HG03460 (cell line): ENCODE measurements around the gene TMEM263.

Experiments used
- ATAC-seq: cut with Tn5 transposase; IDR thresholded peaks from one replicate; pipeline ENCODE4 v1.9.1; 2021; ENCODE audit not compliant: unreplicated experiment

Gene TMEM263

DNA sequence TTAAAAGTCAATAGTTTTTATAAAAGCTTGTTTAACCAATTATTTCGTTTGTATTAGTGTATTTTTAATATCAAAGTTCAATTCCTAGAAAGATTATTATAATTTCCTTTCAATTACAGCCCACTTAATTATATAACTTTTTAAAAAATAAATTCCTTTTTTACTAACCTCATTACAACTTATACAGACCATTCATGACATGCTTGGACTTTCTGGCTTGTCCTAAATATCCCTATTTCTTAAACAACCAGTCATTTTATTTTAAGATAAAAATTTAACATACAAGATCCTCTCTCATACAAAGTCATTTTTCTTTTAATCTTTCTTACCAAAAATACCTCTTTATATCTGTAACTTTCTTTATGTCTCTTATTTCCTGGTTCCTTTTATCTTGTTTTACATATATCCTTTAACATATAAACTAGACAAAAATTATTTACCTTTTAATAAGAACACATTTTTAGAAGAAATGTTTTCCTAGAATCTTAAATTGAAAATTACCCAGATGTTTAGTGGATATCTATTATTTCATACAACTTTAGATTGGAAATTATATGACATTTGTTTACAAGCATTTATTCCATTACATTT, 10.4 kb upstream of the TMEM263 start:
- no peak for ATAC-seq

GRCh38 chr12:106947461-106947860, 8.2 kb upstream of the TMEM263 start:
- ATAC-seq, result no peak

- no peak for ATAC-seq
Measured at GRCh38 chr12:106950591-106950990, 5.1 kb upstream of the TMEM263 start.

DNA sequence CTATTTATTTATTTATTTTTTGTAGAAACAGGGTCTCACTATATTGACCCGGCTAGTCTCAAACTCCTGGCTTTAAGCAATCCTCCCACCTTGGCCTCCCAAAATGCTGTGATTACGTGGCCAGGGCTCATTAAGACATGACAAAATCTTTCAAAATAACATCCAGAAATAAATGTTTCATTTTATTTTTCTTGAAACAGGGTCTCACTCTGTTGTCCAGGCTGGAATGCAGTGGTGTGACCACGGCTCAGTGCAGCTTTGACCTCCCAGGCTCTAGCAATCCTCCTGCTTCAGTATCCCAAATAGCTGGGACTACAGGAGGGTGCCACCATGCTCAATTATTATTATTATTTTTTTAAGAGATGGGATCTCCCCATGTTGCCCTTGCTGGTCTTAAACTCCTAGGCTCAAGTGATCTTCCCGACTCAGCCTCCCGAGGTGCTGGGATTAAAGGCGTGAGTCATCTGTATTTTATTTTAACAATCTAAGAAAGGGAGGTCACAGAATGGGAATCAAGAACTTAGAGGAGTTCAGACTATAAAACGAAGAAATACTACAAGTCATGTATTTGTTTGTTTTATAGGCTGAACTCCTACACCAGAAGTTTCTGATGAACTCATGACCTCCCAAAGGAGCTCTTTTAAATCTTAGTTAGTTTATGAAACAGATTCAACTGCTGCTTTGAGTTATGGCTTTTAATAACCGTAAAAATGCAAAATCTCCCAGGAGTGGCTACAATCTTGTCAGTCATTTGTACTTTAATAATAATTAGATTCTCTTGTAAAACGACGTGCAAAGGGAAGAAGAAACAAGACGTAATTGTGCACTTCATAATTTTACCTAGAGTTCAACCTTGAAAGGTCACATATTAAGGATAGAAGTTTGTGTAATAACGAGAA, 2.1 kb upstream of the TMEM263 start:
- no peak for ATAC-seq

- peak; percentile 17 for ATAC-seq
Measured at GRCh38 chr12:106954462-106955376, 988 bp upstream of the TMEM263 start.

DNA sequence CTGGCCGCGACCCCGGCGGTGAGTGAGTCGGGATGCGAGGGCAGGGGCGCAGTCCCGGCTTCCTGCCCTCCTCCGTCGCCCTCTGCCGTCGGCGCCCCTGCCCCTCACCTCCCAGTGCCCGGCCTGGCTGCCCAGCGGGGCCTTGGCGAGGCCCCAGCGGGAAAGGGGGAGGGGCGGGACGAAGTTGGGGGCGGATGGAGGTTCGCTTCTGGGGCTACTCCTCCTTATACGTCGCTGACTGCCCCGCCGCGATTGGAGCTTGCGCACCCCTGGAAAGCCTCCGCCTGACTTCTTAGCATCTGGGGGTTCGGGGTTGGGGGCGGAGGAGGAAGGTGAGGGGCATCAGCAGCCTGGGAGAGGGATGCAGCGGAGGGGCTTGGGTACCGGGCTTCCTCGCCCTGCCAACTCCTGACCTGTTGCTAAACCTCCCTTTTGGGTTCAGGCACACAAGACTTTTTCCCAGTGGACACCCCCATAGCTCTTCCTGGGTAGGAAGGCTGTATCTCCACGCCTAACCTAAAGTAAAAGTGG, 406 bp downstream of the TMEM263 start:
- peak; percentile 38 for ATAC-seq

GRCh38 chr12:106957583-106957982, 1.9 kb downstream of the TMEM263 start:
- no peak for ATAC-seq

DNA sequence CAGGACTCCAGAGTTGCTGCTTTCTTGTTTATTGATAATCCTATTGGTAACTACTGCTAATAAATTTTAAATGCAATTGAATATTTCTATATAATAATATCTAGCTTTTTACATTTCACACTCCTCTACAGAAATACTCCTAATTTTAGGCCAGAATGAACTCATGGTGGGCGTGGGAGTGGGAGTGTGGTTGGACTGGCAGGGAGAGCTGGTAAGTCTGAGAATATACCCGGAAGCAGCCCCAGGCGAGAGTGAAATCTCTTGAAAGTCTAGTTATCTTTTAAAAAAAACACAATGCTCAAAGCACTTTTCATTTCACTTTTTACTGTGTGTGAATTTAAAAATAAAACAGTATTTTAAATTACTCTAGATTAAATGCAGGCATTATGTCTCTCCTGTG, 4.7 kb downstream of the TMEM263 start:
- ATAC-seq, result no peak

DNA sequence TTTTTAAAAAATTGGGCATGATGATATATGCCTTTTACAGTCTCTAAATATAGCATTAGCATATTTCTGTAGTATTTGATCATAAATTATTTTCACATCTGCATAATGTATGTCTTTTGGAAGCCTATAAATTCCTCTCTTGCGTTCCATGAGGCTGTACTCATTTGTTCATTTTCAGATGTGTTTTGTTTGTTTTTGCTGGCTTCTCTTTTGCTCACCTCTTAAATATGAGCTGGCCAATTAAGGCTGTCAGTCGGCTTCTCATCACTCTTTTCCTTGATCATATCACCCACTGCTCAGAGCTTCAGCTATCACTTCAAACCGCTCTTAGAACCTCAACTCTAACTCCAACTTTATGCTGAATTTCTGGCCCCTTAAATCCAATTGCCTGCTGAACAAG, 6.6 kb downstream of the TMEM263 start:
- ATAC-seq, result no peak

- no peak for ATAC-seq
Measured at GRCh38 chr12:106964526-106964925, 8.8 kb downstream of the TMEM263 start.

DNA sequence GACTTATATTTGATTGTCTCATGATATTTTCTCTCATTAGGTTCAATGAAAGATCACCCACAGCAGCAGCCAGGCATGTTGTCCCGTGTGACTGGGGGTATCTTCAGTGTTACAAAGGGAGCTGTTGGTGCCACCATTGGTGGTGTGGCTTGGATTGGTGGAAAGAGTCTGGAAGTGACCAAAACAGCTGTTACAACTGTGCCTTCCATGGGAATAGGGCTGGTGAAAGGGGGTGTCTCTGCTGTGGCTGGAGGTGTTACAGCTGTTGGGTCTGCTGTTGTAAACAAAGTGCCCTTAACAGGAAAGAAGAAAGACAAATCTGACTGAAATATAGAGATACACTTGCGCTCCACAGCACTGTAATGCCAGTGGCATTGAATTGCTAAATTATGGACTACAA, 15.4 kb downstream of the TMEM263 start:
- no peak for ATAC-seq

DNA sequence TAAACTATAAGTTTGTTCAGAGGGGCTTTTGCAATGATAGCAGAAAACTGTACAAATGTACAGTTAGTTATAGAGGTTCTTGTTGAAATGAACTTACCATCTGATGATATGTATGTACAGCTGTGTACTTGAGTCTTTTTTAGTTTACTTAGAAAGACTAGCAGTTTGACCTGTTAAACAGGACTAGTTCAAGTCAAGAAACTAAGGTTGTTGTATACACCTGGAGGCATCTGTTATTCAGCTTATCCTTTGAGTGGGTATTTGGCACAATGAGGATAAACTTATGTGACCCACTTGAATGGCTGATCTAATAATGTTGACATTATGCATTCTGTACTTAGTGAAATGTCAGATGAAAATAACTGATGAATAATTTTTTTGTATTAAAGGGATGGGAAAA, 17.8 kb downstream of the TMEM263 start:
- no peak for ATAC-seq

GRCh38 chr12:106974511-106974910, 18.8 kb downstream of the TMEM263 start:
- peak; percentile 89 for ATAC-seq

DNA sequence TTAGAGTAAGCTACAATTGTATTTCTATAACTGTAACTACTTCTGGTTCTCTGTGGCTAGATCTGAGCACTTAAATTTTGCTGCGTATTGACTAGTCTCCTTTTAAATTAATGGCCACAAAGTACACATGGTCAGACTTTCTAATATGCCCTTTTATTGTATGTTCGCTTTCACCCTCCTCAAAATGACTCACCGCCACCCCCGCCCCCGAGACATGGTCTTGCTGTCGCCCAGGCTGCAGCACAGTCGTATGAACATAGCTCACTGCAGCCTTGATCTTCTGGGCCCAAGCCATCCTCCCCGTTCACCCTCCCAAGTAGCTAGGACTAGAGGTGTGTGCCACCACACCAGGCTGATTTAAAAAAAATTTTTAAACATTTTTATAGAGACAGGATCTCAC, 19.4 kb downstream of the TMEM263 start:
- ATAC-seq, result no peak

DNA sequence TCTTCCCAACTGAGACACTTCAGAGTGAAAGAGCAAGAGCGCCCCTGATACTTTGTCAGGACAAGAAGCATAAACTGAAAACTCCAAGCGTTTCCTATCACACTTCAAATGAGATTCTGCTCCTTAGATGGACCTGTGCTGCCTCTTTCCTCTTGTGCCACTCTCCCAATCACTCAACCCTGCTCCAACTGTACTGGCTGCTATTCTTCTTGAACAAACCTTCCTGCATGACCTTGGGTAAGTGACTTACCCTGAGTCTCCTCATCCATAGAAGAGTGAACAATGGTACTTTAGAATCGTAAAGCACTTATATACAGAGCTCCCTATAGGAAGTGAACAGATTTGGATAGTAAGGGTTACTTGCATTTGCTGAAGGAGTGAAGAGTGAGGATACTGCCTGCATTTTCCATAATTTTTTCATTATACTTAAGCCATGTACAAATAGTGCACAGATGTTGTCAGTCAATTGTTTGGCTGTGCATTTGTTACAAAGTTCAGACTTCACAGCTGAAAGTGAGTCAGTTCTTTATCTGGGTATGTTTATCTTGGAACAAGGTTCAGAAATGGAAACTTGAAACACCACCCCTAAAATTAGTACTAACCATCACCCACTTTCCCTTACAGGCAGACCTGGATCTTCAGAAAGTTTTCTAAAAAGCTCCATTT, 20.4 kb downstream of the TMEM263 start:
- ATAC-seq, result no peak

- ATAC-seq, result no peak
Measured at GRCh38 chr12:106976668-106977067, 21.0 kb downstream of the TMEM263 start.

GRCh38 chr12:106978035-106978800, 22.5 kb downstream of the TMEM263 start:
- no peak for ATAC-seq

DNA sequence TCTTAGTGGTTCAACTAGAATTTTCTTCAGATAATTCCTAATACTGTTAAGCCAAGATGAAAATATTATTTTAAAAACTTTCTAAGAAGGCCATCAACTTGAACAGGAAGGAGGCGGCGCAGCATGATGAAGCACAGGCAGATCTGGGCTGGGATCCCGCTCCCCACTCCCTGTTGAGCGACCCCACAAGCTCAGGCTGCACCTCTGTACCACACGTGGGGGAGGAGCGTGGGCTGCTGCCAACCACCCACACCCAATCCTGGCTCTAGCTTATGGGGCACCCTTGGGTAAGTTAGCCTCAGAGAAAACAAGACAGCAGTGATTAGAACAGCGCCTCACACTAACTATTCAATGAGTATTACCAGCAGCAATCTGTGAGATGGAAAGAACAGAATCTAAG, 25.2 kb downstream of the TMEM263 start:
- ATAC-seq, result no peak

DNA sequence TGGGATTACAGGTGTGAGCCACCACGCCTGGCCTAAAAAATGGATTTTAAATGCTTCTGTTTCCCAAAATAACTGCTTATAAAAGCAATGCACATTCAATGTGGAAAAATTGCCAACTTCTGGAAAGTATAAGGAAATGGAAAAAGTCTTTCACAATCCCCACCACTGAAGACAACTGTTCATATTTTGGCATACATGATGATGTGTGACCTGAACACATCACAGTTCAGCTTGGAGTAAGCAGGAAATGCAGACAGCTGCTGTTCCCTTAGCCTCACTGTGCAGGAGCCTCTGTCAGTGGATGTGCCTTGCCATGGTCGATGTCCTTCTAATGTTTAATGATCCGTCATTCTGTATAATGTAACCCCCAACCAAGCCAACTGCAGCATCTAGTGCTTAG, 26.1 kb downstream of the TMEM263 start:
- ATAC-seq, result no peak

DNA sequence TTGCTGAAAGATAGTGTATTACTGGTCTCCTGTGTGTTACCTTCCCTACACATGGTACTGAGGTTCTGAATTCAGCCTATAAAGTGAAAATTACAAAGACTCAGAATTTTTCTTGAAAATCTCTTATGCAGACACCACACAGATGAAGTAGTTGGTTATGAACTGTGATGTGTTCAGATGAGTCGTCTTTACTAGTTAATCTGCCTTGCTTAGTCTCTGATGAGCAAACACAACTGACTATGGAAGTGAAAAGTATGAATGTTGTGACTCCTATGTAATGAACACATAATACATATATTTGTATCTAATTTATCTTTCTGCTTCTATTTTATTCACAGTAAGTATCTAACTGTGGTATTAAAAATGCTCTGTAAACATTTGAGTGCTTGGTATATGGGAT, 26.5 kb downstream of the TMEM263 start:
- ATAC-seq, result no peak
